ENCODE measurements around the gene HHIP. TPM values are rescaled to one million over a fixed set of nuclear protein-coding genes. Genes with fewer than 3 reads are reported as not detected.
"Not testable (repeated sequence)": the region's sequence is repeated elsewhere in the genome, so short reads cannot be mapped to it uniquely, and the experiment has no call there.

Gene HHIP
- total RNA-seq, 1 donor from 2014 or later, result 0.06 TPM

GRCh38 chr4:144740316-144740715 is 94.4 kb downstream of the HHIP start:
- DNase-seq (ENCODE audit: low spot score), result no peak

DNA sequence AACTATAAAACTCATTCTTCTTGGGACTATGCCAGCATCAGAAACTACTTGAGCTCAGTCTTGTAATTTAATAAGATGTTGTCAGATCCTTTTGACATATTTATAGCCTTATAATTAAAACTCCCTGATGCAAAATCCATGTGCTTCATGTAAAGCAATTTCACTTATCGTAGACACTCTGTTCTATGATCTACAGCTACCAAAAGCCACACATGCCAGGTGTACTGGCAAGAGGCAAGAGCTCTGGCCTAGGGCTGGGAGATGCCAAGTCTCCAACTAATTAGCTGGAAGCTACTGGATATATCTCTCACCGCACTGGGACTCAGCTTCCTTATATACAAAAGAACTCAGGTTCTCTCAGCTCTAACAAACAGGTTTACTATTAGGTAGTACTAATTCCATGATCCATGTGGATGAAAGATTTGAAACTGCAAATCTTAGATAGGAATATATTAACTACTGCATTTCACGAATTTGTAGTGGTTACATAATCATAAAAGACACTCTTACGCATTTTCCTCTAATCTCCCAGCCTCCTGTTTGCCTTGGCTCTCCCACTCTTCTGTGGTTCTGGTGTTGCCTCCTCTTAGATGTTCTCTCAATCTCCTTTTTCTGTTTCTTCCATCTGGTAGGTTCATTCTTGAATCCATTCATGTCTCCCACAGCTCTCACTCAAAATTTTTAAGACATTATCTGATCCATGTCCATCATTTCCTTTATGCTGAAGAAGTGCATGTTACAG is 103.0 kb downstream of the HHIP start:
- no peak for DNase-seq (ENCODE audit: low spot score)

DNA sequence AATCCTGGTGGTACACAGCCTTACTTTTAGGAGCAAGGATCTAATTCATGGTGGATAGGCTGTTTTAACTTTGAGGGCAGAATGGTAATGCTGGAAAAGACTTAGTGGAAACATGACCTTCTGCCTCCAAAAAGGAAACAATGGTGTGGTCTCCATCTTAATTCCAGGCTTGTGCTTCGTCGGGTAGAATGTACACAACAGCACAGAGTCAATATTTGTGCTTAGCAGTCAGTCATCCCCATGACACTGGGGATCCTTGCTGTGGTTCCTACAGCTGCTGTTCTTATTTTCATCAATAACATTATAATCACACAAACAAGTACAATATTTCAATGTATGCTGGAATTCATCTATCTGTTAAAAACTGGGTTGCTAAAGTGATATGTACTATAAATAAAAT is 104.4 kb downstream of the HHIP start:
- no peak for DNase-seq (ENCODE audit: low spot score)

DNA sequence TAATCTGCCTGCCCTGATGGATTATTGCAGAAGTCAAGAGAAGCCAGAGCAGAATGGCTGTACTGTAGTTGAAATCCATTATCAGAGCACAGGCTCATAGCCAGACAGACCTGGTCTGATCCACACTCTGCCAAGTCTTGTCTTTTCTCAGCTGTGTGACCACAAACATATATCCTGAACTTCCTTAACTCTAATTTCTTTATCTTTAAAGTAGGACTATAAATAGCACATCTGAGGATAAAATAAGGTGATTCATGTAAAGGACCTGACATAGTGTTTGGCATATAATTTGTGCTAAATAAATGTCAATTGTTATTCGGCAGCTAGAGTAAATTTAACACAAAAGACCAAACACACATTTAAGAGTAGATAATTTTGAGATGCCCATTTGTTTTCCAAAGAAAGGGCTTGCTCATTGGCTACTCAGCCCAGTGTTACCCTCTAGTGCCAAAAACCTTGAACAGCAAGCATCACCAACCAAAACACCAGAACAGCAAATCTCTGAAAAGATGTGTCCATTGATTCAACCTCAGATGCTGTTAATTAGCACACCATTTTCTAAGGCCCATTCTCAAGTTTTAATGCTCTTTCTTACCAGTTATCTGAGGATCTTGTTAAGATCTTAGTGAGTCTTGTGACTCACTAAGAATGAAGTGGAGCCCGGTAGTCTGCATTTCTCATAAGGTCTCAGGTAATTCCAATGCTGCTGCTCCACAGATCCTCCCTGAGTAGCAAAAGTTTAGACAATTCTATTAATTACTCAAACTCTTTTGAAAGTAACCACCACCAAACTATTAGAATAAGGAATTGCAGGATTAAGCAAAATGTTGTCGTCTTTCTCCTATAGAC is 108.8 kb downstream of the HHIP start:
- no peak for DNase-seq (ENCODE audit: low spot score)

GRCh38 chr4:144757969-144758368 is 112.0 kb downstream of the HHIP start:
- DNase-seq (ENCODE audit: low spot score), result no peak

DNA sequence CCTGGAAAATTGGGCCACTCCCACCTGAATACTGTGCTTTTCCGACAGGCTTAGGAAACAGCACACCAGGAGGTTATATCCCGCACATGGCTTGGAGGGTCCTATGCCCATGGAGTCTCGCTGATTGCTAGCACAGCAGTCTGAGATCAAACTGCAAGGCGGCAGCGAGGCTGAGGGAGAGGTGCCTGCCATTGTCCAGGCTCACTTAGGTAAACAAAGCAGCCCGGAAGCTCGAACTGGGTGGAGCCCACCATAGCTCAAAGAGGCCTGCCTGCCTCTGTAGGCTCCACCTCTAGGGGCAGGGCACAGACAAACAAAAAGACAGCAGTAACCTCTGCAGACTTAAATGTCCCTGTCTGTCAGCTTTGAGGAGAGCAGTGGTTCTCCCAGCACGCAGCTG is 122.9 kb downstream of the HHIP start:
- DNase-seq (ENCODE audit: low spot score), result not testable (repeated sequence)

DNA sequence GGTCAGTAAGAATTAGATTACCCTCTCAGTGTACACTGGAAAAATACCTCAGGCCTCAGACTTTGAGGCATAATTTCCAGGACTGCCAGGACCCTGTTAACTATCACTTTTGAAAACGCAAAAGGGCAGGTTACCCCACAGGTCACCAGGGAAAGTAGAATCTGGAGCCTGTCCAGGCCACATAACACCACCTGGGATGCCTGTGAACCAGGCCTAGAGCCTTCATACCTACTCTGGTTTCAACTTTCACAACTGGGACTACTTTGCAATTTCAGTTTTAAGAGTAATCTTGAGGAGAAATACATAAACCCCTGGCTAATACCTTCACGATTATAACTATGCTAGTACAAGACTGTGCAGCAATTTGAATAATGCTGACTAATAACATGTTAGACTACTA is 132.4 kb downstream of the HHIP start:
- DNase-seq (ENCODE audit: low spot score), result no peak

DNA sequence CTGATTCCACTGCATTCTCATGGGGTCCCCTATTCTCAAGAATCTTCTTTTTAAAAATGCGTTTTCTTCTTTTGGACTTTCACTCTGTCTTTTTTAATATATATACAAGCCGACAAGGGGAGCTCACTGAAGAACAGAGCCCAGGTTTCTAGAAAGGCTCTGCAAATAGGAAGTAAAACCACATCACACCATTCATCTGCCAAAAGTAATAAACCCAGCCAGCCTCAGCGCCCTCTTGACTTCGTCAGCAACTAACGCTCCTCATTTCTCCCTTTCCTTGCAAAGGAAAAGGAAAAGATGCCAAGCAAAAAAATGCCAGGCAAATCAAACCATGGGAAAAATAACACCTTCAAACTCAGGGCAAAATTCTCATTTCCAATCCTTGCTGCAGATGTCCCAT is 136.4 kb downstream of the HHIP start:
- DNase-seq (ENCODE audit: low spot score), result no peak

GRCh38 chr4:144785961-144786360 is 140.0 kb downstream of the HHIP start:
- no peak for DNase-seq (ENCODE audit: low spot score)

GRCh38 chr4:144787365-144788258 is 141.7 kb downstream of the HHIP start:
- DNase-seq (ENCODE audit: low spot score), result no peak

GRCh38 chr4:144788469-144788868 is 142.5 kb downstream of the HHIP start:
- no peak for DNase-seq (ENCODE audit: low spot score)

DNA sequence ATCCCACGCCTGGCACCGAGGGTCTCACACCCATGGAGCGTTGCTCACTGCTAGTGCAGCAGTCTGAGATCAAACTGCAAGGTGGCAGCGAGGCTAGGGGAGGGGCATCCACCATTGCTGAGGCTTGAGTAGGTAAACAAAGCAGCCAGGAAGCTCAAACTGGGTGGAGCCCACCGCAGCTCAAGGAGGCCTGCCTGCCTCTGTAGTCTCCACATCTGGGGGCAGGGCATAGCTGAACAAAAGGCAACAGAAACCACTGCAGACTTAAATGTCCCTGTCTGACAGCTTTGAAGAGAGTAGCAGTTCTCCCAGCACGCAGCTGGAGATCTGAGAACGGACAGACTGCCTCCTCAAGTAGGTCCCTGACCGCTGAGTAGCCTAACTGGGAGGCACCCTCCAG is 146.0 kb downstream of the HHIP start:
- DNase-seq (ENCODE audit: low spot score), result not testable (repeated sequence)

All from mesenteric fat pad (tissue), 1 donor.